ENCODE measurements around the gene MVB12B.

DNA sequence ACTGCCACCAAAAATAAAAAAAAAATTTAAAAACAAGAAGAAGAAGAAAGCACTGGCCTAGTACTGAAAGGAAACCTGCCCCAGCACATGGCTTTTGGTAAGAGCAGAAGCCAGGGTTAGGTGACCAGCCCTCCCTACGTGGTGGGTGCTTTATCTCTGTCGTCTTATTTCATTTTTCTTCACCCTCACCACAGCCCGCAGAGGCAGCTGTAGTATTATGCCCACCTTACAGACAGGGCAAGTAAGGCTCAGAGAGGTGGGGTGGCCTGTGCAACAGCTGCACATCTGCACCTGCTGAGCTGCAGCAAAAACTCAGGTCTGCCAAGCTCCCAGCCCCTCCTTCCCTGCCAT lies 146.3 kb downstream of the MVB12B start:
- TF ChIP-seq EZH2 (IDR thresholded peaks at IDR 0.05) (no peak), POLR2AphosphoS5 (IDR thresholded peaks at IDR 0.05; ENCODE audit: borderline replicate concordance, low read depth, low read length) (no peak), FOXP2 (optimal IDR thresholded peaks at IDR 0.05; ENCODE audit: control extremely low read depth, extremely low read length, insufficient read depth) (no peak)
